ENCODE data around the gene GNG12.

Gene GNG12

DNA sequence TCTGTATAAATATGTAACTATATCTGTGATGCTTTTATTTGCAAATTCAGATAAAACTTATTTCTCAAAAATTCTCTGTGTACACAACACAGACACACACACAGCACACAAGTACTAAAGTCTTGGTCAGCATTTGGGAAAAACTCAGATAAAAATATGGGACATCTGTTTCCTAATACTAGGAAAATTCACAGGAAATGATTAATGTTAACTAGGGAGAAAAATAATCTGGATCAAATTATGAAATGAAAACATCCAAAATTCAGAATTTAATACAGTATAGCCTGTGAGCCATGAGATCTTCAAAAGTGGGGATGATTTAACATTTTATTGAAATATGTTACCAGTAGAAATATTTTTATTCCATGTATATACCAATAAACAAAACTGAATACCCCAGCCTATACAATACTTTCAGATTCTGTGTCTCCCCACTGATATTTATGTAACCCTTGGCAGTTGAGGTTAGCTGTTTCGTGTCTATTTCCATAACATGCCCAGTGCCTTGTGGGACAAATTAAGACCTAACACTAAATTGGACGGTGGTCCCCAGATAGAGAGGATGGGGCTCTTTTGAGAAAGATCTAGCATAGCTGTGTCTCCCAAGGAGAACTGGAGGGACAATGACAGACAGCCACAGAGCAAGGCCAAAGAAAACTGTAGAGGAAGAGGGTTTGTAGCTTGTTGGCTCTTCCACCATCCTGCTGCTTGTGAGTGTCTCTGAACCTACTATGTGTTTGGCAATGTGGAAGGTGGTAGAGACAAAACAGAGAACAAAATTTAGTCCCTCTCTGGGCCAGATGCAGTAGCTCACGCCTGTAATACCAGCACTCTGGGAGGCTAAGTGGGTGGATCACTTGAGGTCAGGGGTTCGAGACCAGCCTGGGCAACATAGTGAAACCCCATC, 47.2 kb downstream of the GNG12 start:
- TF ChIP-seq ZFX (IDR thresholded peaks at IDR 0.05): no peak
- TF ChIP-seq, protein P1, sequence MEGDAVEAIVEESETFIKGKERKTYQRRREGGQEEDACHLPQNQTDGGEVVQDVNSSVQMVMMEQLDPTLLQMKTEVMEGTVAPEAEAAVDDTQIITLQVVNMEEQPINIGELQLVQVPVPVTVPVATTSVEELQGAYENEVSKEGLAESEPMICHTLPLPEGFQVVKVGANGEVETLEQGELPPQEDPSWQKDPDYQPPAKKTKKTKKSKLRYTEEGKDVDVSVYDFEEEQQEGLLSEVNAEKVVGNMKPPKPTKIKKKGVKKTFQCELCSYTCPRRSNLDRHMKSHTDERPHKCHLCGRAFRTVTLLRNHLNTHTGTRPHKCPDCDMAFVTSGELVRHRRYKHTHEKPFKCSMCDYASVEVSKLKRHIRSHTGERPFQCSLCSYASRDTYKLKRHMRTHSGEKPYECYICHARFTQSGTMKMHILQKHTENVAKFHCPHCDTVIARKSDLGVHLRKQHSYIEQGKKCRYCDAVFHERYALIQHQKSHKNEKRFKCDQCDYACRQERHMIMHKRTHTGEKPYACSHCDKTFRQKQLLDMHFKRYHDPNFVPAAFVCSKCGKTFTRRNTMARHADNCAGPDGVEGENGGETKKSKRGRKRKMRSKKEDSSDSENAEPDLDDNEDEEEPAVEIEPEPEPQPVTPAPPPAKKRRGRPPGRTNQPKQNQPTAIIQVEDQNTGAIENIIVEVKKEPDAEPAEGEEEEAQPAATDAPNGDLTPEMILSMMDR (conservative IDR thresholded peaks at IDR 0.05): no peak
- no peak overlapping the region for H3K27ac ChIP-seq

DNA sequence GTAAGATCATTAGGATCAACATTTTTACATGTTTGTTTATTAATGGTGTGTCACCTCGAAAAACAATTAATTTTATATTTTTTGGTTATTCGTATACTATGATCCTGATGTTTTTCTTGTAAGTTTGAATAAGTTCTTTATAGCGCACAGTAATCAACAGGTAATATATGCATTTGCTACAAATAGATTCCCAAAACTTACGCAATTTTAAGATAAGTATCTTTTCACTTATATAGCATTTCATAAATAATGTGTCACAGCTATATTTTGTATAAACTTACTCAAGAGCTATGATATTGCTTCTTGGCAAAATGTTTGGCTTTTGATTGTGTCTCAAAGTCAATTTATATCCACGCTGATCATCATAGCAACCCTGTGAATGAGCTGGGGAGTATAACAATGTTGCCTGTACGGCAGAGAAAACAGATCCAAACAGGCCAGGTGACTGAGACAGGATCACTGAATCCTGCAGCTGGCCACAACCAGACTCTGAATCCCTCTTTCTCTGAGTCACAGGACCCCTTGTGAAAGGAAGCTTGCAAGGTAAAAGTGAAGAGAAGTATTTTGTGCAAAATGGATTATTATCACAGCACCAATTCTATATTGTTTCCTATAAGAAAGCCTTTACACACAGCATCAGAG, 48.6 kb downstream of the GNG12 start:
- H3K27ac ChIP-seq: no peak overlapping the region
- no peak for TF ChIP-seq ZFX (IDR thresholded peaks at IDR 0.05)
- TF ChIP-seq, protein P1 (conservative IDR thresholded peaks at IDR 0.05): no peak

DNA sequence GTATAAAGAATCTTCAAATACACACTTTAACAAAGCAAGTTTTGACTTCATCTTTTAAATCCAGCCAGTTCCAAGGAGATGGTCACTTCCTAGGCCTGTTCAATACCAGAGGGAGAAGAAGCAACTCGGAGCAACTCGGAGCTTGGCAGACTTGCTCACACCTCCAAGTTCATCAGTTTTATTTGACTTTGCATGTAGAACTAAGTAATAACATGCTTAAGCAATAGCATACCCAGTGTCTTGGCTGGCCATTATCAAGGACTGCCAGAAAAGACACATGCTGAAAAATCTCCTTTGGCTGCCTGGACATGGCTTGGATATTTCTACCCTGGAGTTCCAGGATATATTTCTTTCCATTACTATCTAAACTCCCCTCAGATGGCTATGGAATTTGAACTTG, 52.6 kb downstream of the GNG12 start:
- TF ChIP-seq, protein P1 (conservative IDR thresholded peaks at IDR 0.05): no peak
- TF ChIP-seq ZFX (IDR thresholded peaks at IDR 0.05): no peak
- H3K27ac ChIP-seq: no peak overlapping the region

DNA sequence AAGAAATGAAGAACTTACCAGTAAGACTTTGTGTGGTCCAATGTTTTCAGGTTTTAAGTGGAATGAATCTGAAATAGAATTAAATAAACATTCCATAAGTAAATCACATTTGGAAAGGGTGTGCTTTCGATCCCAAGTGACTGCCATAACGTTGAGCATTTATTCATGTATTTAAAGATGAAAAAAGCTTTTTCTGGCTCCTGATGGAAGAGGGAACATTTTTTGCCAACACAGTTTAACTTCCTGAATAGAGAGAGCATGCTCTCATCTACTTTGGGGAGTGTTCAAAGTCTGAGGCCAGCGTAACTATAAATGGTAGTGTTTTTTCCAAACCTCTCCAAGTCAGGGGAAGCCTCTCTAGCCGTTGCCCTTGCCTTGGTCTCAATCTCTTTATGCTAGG, 55.8 kb downstream of the GNG12 start:
- no peak overlapping the region for H3K27ac ChIP-seq
- TF ChIP-seq ZFX (IDR thresholded peaks at IDR 0.05): no peak
- TF ChIP-seq, protein P1 (conservative IDR thresholded peaks at IDR 0.05): no peak

DNA sequence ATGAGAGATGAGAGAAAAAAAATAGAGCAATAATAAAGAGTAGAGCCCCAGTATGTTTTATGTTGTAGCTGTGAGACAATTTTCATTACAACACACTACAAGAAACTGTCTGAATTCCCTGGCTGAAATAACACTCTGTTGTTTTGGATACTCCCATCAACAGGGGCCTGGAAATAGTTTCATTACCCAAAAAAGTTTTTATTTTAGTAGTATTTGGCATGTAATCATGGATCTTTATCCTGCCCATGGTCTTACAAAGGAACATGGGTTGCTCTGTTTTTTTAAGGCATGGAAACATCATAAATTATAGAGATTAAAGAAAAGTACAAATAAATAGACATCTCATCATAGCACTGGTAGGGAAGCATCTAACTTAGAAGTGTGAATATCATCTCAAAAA, 56.3 kb downstream of the GNG12 start:
- TF ChIP-seq, protein P1 (conservative IDR thresholded peaks at IDR 0.05): no peak
- TF ChIP-seq ZFX (IDR thresholded peaks at IDR 0.05): no peak
- H3K27ac ChIP-seq: no peak overlapping the region

DNA sequence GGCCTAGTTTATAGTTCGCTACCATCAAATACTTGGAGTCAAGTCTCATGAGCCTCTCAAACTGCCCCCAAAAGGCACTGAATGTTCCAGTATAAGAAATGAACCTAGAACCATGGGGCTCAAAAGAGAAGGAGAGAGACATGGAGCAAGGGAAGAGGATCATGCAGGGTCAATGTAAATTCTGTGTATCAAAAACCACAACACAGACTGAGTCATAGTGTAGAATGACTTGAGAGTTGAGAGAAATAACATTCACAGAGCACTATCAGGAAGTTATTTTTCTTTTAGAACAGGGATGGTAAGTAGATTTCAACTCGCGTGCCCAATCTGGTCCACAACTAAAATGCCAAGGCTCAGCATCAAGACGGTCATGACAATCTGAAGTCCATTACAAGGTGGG, 59.8 kb downstream of the GNG12 start:
- no peak overlapping the region for H3K27ac ChIP-seq
- no peak for TF ChIP-seq ZFX (IDR thresholded peaks at IDR 0.05)
- TF ChIP-seq, protein P1 (conservative IDR thresholded peaks at IDR 0.05): no peak

DNA sequence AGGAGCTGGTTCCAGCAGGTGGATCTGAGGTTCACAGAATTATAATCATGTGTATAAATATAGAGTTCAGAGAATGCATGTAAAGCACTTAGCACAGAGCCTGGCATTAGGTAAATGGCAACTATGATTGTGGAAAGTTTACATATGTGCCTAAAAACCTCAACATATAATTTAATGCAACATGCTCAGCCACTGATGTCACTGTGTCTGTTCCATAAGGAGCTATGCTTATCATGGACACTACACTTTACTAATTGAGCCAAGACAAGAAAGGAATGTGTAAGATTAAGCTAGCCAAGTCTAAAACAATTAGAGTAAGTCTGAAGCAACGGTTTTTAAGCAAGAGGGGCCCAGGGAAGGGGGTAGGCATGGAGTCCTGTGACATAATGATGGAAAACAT, 61.5 kb downstream of the GNG12 start:
- TF ChIP-seq ZFX (IDR thresholded peaks at IDR 0.05): no peak
- TF ChIP-seq, protein P1 (conservative IDR thresholded peaks at IDR 0.05): no peak
- no peak overlapping the region for H3K27ac ChIP-seq

Data from C4-2B (cell line).